Measurements from ENCODE around the gene SLF2.

GRCh38 chr10:100965820-100966219, 53.1 kb downstream of the SLF2 start:
- no peak for TF ChIP-seq POLR2A (IDR thresholded peaks at IDR 0.05)
- no peak for TF ChIP-seq CTCF (IDR thresholded peaks at IDR 0.05 in 8 of 11, conservative IDR thresholded peaks at IDR 0.05 in 3 of 11)
